Endothelial cell of umbilical vein (primary cell): ENCODE measurements around the gene PSME3IP1. TPM values are rescaled to one million over a fixed set of nuclear protein-coding genes. Genes with fewer than 3 reads are reported as not detected.
A peak's percentile ranks its signal among the peaks of the same experiment; 100 is the strongest.

Experiments
- BruUV-seq: library from RNA; stranded (reverse); fragments of 400-500 nt; replicated peaks from 2 replicates; lab custom pipeline; 2021; lab: Mats Ljungman, UMichigan
- CTCF ChIA-PET: fragments of 300-600, 350-600 bp; sonication (Branson Sonifier 250); formaldehyde crosslinking; loops from one replicate; lab custom pipeline; 2021; ENCODE audit warnings: antibody characterized with exemption, inconsistent platforms; lab: Charles Lee
- POLR2A ChIA-PET: fragments of 300-600, 350-600 bp; sonication (Branson Sonifier 250); formaldehyde crosslinking; loops from one replicate; lab custom pipeline; 2021; ENCODE audit warnings: antibody characterized with exemption, inconsistent platforms; lab: Charles Lee
- DNase-seq: peaks from one replicate; pipeline ENCODE4 v3.0.0-alpha.2; 2011; ENCODE audit warnings: low read depth, low spot score
- FAIRE-seq: peaks from 2 replicates; lab custom pipeline; 2011; peaks lifted over from hg19 to GRCh38; lab: Jason Lieb, UNC
- H2AFZ ChIP-seq: 2 replicates; pipeline ENCODE4 v1.6.0; 2012; ENCODE audit warnings: low read depth, low read length, control low read depth, inconsistent platforms
- H3K27ac ChIP-seq: 2 replicates; pipeline ENCODE4 v1.5.1; 2011; ENCODE audit warnings: low read depth, mild to moderate bottlenecking, control low read depth, low read length, moderate library complexity; ENCODE audit not compliant: insufficient read depth
- H3K27me3 ChIP-seq, 2 experiments: 2 replicates each; pipeline versions ENCODE4 v1.6.0 to v1.6.1; 2011; ENCODE audit warnings: low read length in 2 of 2, mixed read lengths in 1 of 2; ENCODE audit not compliant: control insufficient read depth in 2 of 2, insufficient read depth in 2 of 2
- H3K36me3 ChIP-seq, 2 experiments: 2 replicates in 1 of 2; 3 replicates in 1 of 2; pipeline ENCODE4 v1.5.1; 2011; ENCODE audit warnings: low read length in 2 of 2, mild to moderate bottlenecking in 1 of 2, moderate library complexity in 1 of 2; ENCODE audit not compliant: control insufficient read depth in 2 of 2, insufficient read depth in 2 of 2; ENCODE audit errors: extremely low read depth in 1 of 2
- H3K4me1 ChIP-seq: 3 replicates; pipeline ENCODE4 v1.5.1; 2011; ENCODE audit warnings: mild to moderate bottlenecking, low read length; ENCODE audit not compliant: control insufficient read depth, insufficient read depth; ENCODE audit errors: extremely low read depth
- H3K4me2 ChIP-seq: 2 replicates; pipeline ENCODE4 v1.6.1; 2011; ENCODE audit warnings: low read length, control low read depth, mixed read lengths; ENCODE audit not compliant: insufficient read depth
- H3K4me3 ChIP-seq, 3 experiments: fragments of 200-600 bp in 1 of 3; sonication (generic), shearing (Covaris generic) in 1 of 3; replicated peaks in 1 of 3; 2 replicates each; pipeline ENCODE4 v1.5.1; 2011 to 2016; ENCODE audit warnings: control low read depth in 3 of 3, low read length in 3 of 3, mild to moderate bottlenecking in 2 of 3, inconsistent platforms in 1 of 3, low read depth in 1 of 3, moderate library complexity in 1 of 3; ENCODE audit not compliant: insufficient read depth in 1 of 3
- H3K79me2 ChIP-seq: 2 replicates; pipeline ENCODE4 v1.6.0; 2012; ENCODE audit warnings: low read length, inconsistent platforms; ENCODE audit not compliant: control insufficient read depth, insufficient read depth
- H3K9ac ChIP-seq: replicated peaks from 2 replicates; pipeline ENCODE3; 2011; ENCODE audit warnings: low read length, control low read depth; ENCODE audit not compliant: insufficient read depth; ENCODE audit errors: extremely low read depth
- H3K9me1 ChIP-seq: replicated peaks from 3 replicates; pipeline ENCODE4 v1.6.0; 2011; ENCODE audit warnings: mild to moderate bottlenecking, low read length; ENCODE audit not compliant: control insufficient read depth, insufficient read depth; ENCODE audit errors: extremely low read depth
- H3K9me3 ChIP-seq: replicated peaks from 2 replicates; pipeline ENCODE4 v1.5.1; 2012; ENCODE audit warnings: low read length, inconsistent platforms; ENCODE audit not compliant: control insufficient read depth, insufficient read depth
- H4K20me1 ChIP-seq: replicated peaks from 2 replicates; pipeline ENCODE3; 2011; ENCODE audit warnings: mild to moderate bottlenecking, low read length; ENCODE audit not compliant: control insufficient read depth, insufficient read depth; ENCODE audit errors: extremely low read depth
- EZH2 ChIP-seq: IDR thresholded peaks from 2 replicates; pipeline ENCODE4 v1.6.1; 2012; ENCODE audit warnings: borderline replicate concordance, low read depth, mild to moderate bottlenecking, moderate library complexity, low read length, inconsistent platforms; ENCODE audit not compliant: severe bottlenecking
- FOS ChIP-seq: IDR thresholded peaks from 2 replicates; pipeline ENCODE4 v1.6.1; 2011; ENCODE audit warnings: mild to moderate bottlenecking, low read length, moderate library complexity, borderline replicate concordance; ENCODE audit not compliant: insufficient read depth
- GATA2 ChIP-seq: IDR thresholded peaks from 2 replicates; pipeline ENCODE4 v1.7.0; 2011; ENCODE audit warnings: low read depth, mild to moderate bottlenecking, moderate library complexity, mixed read lengths, low read length; ENCODE audit not compliant: insufficient read length, insufficient read depth
- POLR2A ChIP-seq: IDR thresholded peaks from 2 replicates; pipeline ENCODE4 v1.6.1; 2012; ENCODE audit warnings: low read depth, mild to moderate bottlenecking, control low read depth, low read length
- dilution Hi-C: fragments of 300-500 bp; cut with MboI; formaldehyde crosslinking; loops from one replicate; pipeline ENCODE4 v1.15.0; 2019; ENCODE audit warnings: low sequenced_read_pairs; ENCODE audit not compliant: extremely low pct_ligation_motif_present
- intact Hi-C: fragments of 100-400 bp; cut with micrococcal nuclease; formaldehyde crosslinking; loops from one replicate; pipeline ENCODE4 v1.10.0; 2022
- polyA plus RNA-seq, 4 experiments: library from polyadenylated mRNA; depleted of rRNA in 3 of 4; stranded (reverse) in 3 of 4; unstranded in 1 of 4; fragments of >200 nt; gene quantifications; 2 replicates each; pipeline versions ENCODE4 v1.2.1 to v1.2.3, GENCODE V29; 2011 to 2012; ENCODE audit warnings: missing spikeins in 1 of 4
- total RNA-seq: library from RNA; stranded (reverse); gene quantifications from 2 replicates; pipeline ENCODE4 v1.2.3, GENCODE V29; 2021
- TF ChIP-seq, protein P1 (sequence below), 2 donors: IDR thresholded peaks; 1 replicate in 1 of 2; 2 replicates in 1 of 2; pipeline ENCODE4 v1.5.1; 2011; ENCODE audit warnings: low read length in 2 of 2, mild to moderate bottlenecking in 2 of 2, moderate library complexity in 2 of 2, control low read depth in 1 of 2, inconsistent platforms in 1 of 2, low read depth in 1 of 2; ENCODE audit not compliant: insufficient read depth in 1 of 2; ENCODE audit errors: extremely low read depth in 1 of 2

The PSME3IP1 gene
- total and polyA plus RNA-seq, 2 donors (not counting 3 experiments of a cell fraction or from before 2014, with no cell fraction given), result 86.2 to 91.8 TPM

DNA sequence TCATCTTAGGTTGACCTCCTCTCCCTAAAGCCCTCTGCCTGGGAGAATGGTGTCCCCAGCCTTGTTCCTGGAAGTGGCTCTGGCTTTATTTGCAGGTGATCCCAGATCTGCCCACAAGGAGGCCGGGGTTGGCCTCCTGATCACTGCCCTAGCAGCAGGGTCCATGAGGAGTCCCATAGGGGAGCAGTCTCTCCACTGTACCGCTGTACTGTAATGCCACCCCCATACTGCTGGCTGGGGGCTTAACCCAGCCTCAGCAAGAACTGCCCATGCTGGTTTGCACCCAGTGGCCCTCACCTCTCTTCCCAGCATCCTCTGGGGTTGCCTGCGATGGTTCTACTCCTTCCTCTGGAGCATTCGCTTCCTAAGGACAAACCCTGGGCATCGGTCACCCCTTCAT is 39.1 kb downstream of the PSME3IP1 start:
- CTCF ChIA-PET, result no interaction called here

DNA sequence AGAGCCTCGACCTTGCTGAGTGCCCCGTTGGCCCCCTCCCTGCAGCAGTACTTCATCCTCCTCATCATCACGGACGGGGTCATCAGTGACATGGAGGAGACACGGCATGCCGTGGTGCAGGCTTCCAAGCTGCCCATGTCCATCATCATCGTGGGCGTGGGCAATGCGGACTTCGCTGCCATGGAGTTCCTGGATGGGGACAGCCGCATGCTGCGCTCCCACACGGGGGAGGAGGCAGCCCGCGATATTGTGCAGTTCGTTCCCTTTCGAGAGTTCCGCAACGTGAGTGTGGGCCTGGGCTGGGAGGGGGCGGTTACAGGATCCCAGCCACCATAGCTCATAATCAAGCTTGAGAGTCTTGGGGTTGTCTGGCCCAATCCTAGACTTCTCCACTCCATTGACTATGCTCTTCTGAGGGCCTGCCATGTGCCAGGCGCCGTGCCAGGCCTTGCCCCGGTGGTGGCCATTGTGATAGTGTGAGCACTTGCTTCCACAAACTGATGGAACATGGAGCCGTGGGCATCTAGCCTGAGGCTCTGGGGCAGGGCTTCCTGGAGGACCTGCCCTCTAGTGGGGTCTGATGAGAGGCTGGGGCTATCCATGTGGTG is 39.7 kb downstream of the PSME3IP1 start:
- no peak overlapping the region for H2AFZ ChIP-seq
- no peak overlapping the region for H3K4me2 ChIP-seq
- FAIRE-seq, result no peak
- H3K9me1 ChIP-seq, result no peaks in the 10 kb centered on the region
- no TSS peak for BruUV-seq
- dilution Hi-C loops, result loop anchor here (5.0 kb wide), 1 partner anchor 36 kb away; no protein-coding TSS in a partner anchor
- ChIA-PET POLR2A (no interaction called here), CTCF (no interaction called here)
- no peak for DNase-seq
- H3K4me3 ChIP-seq, result no peak overlapping the region
- peaks cover 49% of the 10 kb centered on the region for H3K4me1 ChIP-seq
- H3K9ac ChIP-seq, result no peak overlapping the region
- intact Hi-C loops, result loop anchor here (2.0 kb wide), 2 partner anchors 41 to 53 kb away; partner anchors contain the start of genes CPNE2, PSME3IP1 and RSPRY1
- peak overlapping the region; percentile 13 for H3K27ac ChIP-seq
- H3K9me3 ChIP-seq, result no peaks in the 10 kb centered on the region
- no peaks in the 10 kb centered on the region for H3K79me2 ChIP-seq
- H3K36me3 ChIP-seq, result no peaks in the 10 kb centered on the region
- no peaks in the 10 kb centered on the region for H4K20me1 ChIP-seq
- no peaks in the 10 kb centered on the region for H3K27me3 ChIP-seq
- TF ChIP-seq FOS, result no peak
- no peak for TF ChIP-seq POLR2A
- no peak for TF ChIP-seq EZH2
- TF ChIP-seq, protein P1, sequence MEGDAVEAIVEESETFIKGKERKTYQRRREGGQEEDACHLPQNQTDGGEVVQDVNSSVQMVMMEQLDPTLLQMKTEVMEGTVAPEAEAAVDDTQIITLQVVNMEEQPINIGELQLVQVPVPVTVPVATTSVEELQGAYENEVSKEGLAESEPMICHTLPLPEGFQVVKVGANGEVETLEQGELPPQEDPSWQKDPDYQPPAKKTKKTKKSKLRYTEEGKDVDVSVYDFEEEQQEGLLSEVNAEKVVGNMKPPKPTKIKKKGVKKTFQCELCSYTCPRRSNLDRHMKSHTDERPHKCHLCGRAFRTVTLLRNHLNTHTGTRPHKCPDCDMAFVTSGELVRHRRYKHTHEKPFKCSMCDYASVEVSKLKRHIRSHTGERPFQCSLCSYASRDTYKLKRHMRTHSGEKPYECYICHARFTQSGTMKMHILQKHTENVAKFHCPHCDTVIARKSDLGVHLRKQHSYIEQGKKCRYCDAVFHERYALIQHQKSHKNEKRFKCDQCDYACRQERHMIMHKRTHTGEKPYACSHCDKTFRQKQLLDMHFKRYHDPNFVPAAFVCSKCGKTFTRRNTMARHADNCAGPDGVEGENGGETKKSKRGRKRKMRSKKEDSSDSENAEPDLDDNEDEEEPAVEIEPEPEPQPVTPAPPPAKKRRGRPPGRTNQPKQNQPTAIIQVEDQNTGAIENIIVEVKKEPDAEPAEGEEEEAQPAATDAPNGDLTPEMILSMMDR (IDR thresholded peaks at IDR 0.05; ENCODE audit: extremely low read depth in 1 of 2, insufficient read depth in 1 of 2, low read depth in 1 of 2, low read length in 2 of 2), result no peak
- TF ChIP-seq GATA2, result no peak

More for the DNA sequence above, 39.1 kb downstream of the PSME3IP1 start:
- TF ChIP-seq, protein P1 (IDR thresholded peaks at IDR 0.05; ENCODE audit: extremely low read depth in 1 of 2, insufficient read depth in 1 of 2, low read depth in 1 of 2, low read length in 2 of 2), result peak; percentile 8 to 34
- TF ChIP-seq POLR2A, result no peak
- no peaks in the 10 kb centered on the region for H4K20me1 ChIP-seq
- intact Hi-C loops, result loop anchor here (2.0 kb wide), 2 partner anchors 40 to 54 kb away; partner anchors contain the start of genes CPNE2, PSME3IP1 and RSPRY1
- no peak overlapping the region for H3K9ac ChIP-seq
- no peak overlapping the region for H2AFZ ChIP-seq
- no peaks in the 10 kb centered on the region for H3K9me1 ChIP-seq
- no peaks in the 10 kb centered on the region for H3K36me3 ChIP-seq
- BruUV-seq, result no TSS peak
- H3K79me2 ChIP-seq, result no peaks in the 10 kb centered on the region
- H3K27ac ChIP-seq, result peak overlapping the region; percentile 84
- no peak overlapping the region for H3K4me2 ChIP-seq
- FAIRE-seq (no peak), DNase-seq (no peak)
- dilution Hi-C loops, result loop anchor here (5.0 kb wide), 1 partner anchor 36 kb away; no protein-coding TSS in a partner anchor
- H3K4me3 ChIP-seq, result no peak overlapping the region
- peaks cover 48% of the 10 kb centered on the region for H3K4me1 ChIP-seq
- no peaks in the 10 kb centered on the region for H3K27me3 ChIP-seq
- no peaks in the 10 kb centered on the region for H3K9me3 ChIP-seq
- POLR2A ChIA-PET, result no interaction called here
